HG02938 (cell line): ENCODE results near the gene TNFRSF8.
A peak's percentile ranks its signal among the peaks of the same experiment; 100 is the strongest.
"Not testable (repeated sequence)": the region's sequence is repeated elsewhere in the genome, so short reads cannot be mapped to it uniquely, and the experiment has no call there.

Experiments used
- ATAC-seq: cut with Tn5 transposase; IDR thresholded peaks from one replicate; pipeline ENCODE4 v1.9.1; 2021; ENCODE audit warnings: mild to moderate bottlenecking, moderate library complexity; ENCODE audit not compliant: unreplicated experiment

TNFRSF8 gene

GRCh38 chr1:12038356-12039163 is 24.5 kb upstream of the TNFRSF8 start:
- no peak for ATAC-seq

- ATAC-seq, result no peak
Measured at GRCh38 chr1:12039164-12039525, 24.0 kb upstream of the TNFRSF8 start.

GRCh38 chr1:12039824-12040456 is 23.2 kb upstream of the TNFRSF8 start:
- ATAC-seq, result peak; percentile 43

DNA sequence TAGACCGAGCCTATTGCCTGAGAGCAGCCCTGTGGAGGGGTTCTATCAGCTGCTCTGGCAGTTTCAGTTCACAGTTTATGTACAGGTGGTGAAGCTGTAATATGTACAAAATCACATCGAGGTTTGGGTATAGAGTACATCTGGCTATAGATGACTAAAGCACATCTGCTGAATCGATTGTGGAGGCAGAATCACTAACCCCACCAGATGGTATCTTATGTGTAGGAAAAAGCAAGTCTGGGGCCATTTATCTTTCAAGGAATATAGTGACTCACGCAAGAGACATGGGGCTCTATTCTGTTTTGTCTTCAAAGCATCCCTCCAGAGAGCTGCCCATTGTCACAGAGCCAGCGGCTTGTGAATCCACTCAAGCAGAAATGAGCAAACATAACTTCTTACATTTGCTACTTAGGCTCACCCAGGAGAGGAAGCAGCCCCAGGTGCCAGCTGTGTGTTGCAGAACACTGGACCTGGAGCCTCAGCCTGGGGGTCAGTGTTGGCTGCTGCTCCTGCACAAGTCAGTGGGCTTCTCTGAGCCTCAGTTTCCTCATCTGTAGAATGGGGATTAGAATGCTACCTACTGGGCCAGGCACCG is 22.5 kb upstream of the TNFRSF8 start:
- peak; percentile 81 for ATAC-seq

DNA sequence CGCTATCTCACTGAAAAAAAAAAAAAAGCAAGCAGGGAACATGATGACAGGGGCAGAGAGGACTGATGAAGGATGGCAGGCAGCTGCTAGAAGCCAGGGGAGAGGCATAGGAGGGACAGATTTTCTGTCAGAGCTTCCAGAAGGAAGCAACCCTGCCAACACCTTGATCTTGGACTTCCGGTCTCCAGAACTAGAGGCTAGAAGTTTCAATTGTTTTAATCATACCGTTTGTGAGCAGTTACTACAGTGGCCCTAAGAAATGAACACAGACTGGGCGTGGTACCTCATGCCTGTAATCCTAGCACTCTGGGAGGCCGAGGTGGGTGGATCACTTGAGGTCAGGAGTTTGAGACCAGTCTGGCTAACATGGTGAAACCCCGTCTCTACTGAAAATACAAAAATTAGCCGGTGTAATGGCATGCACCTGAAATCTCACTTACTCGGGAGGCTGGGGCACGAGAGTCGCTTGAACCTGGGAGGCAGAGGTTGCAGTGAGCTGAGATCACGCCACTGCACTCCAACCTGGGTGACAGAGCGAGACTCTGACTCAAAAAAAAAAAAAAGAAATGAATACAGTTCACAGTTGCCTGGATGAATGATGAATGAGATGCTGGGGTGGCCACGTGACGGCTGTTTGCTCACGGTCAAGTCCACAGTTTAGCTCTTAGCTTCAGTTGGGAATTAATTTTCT is 18.8 kb upstream of the TNFRSF8 start:
- ATAC-seq, result not testable (repeated sequence)

DNA sequence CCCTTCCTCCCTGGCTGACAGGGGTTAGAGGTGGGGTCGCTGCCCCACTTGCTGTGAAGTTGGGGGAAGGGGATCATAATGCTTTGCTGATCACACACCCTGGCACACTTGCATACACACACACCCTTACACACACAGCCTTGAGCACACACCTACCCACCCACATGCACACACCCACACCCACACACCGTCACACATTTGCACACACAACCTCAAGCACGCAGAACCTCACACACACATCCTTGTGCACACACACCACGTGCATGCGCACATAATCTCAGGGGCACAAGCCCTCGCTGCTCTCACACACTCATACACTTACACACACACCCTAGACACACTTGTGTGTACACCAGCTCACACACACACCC is 16.4 kb upstream of the TNFRSF8 start:
- no peak for ATAC-seq

- ATAC-seq, result peak; percentile 38
Measured at GRCh38 chr1:12047120-12047876, 15.8 kb upstream of the TNFRSF8 start.

GRCh38 chr1:12048372-12048771 is 14.7 kb upstream of the TNFRSF8 start:
- no peak for ATAC-seq

GRCh38 chr1:12049616-12050015 is 13.5 kb upstream of the TNFRSF8 start:
- ATAC-seq, result no peak

DNA sequence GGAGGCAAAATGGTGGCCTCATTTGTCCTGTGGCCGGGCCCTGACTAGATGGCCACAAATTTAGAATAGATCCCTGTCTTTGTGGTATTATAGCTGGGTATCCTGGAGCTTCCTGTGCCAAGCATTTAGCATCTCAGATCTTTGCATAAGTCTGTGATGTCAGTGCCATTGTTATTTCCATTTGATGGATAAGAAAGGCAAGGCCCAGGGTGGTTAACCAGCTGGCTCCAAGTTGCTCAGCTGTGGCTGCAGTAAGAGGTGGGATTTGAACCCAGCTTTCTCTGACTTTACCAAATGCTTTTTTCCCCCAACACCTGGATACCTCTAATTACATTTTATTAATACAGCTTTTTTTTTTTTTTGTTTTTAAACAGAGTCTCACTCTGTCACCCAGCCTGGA is 11.7 kb upstream of the TNFRSF8 start:
- no peak for ATAC-seq

GRCh38 chr1:12052008-12052573 is 11.0 kb upstream of the TNFRSF8 start:
- peak; percentile 74 for ATAC-seq

DNA sequence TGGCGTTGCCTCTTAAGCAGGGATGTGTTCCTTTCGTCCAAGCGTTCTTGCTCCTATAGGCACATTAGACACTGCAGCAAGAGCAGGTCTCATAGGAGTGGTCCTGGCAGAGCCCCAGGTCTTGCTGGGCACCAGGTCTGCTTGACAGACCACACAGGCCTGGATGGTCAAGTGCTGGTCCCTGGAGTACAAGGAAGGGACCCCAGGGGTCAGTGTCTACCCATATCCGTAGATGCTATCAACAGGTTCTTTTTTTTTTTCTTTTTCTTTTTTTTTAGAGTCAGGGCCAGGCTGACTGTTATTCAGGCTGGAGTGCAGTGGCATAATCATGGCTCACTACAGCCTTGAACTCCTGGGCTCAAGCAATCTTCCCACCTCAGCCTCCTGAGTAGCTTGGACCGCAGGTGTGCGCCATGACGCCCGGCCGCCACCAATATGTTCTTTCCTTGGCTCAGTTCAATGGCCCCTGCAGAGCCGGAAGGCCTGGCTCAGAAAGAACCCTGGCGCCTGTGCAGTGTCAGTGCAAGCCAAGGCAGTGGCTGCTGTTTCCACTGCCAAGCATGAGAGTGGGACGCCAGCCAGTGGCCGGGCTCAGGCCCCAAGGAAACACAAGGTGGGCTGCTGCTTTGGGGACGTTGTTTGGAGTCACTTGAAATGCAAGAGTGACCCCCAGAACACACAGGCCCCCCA is 10.0 kb upstream of the TNFRSF8 start:
- no peak for ATAC-seq

DNA sequence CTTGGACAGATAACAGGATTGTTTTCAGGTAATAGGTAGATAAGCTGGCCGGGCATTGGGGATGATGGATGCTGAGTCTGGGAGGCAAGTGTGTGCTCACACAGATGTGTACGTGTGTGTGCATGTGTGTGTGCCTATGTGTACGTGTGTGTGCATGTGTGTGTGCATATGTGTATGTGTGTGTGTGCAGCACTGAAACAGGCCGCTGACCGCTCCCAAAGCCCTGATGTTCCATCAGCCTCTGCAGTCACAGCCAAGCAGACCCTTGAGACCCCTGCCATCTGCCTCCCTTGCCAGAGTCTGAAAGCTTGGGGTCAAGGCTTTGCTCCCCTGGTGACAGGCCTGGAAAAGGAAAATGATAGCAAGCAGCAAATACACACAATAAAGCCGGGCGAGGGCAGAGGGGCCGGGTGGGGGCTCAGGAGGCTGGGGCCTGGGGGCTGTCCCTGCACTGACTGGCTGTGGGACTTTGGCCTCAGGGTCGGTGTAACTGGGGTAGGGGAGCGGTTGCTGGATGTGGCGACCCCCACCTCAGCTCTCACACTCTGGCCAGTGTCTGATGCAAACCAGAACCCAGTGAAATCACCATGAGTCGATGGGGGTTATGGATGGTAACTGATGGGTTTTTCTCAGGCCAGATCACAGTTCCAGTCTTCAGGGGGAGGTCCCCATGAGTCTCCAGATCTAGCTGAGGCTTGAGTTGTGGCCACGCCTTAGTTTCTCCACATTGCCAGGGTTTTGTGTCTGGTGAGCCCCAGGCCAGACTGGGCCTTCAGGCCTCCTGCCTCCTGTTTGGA is 9.2 kb upstream of the TNFRSF8 start:
- ATAC-seq, result no peak

GRCh38 chr1:12055259-12055658 is 7.8 kb upstream of the TNFRSF8 start:
- ATAC-seq, result no peak

DNA sequence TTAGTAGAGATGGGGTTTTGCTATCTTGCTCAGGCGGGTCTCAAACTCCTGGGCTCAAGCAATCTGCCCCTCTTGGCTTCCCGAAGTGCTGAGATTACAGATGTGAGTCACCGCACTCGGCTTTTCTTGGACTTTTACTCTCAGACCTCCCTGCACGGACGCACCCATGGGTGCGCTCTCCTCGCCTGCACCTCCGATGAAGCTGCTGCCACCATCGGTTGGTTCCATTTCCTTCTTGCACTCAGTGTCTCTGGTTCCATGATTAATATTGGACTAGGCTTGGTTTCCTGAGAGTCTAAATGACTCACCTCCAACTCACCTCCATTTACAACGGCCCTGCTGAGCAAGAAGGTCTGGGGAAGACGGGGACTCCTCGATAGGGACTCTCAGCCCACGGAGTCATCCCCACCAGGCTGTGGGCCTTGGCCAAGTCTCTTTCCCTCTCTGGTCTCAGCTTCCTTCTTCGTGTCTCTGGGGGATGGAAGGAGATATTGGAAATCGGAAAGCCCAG is 6.7 kb upstream of the TNFRSF8 start:
- ATAC-seq, result no peak

DNA sequence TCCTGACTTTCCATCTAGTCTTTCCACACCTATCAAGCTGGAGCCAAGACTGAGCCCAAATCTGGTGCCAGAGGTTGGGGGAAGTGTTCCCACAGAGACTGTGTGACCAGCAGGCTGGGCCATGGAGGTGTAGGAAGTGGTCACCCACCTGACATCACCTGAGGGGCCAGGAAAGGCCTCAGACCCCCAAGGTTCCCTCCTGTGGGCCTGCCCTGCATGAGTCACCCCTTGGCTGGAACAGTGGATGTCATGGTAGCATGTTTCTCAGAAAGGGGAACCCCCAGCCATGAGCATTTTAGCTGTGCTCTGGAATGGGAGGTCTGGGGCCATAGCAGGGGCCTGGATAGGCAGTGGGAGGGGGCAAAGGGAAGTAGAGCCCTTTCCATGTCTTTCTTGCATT is 5.7 kb upstream of the TNFRSF8 start:
- no peak for ATAC-seq

DNA sequence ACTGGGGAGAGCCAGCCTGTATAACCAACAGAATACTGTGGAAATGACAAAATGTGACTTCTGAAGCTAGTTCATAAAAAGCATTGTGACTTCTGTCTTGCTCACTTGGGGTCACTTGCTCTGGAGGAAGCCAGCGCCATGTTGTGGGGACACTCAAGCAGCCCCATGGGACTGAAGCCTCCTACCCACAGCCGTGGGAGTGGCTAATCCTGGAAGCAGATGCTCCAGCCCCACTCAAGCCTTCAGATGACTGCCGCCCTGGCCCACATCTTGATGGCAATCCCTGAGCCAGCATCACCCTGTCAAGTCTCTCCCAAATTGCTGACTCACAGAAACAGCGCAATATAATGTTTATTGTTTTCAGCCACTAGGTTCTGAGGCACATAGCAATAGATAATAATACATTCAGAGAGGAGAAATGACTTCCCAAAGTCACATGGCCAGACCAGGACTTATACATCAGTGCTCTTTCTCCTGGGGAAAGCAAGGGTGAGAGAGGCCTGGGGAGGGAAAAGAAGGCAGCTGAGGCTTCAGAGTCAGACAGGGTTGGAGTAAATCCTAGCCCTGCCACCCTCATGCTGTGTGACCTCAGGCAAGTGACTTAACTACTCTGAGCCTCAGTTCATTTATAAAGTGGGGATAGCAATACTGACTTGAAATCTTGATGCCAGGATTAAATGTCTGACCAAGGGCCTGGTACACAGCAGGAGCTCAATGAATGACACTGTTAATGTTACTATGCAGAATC is 5.0 kb upstream of the TNFRSF8 start:
- no peak for ATAC-seq

DNA sequence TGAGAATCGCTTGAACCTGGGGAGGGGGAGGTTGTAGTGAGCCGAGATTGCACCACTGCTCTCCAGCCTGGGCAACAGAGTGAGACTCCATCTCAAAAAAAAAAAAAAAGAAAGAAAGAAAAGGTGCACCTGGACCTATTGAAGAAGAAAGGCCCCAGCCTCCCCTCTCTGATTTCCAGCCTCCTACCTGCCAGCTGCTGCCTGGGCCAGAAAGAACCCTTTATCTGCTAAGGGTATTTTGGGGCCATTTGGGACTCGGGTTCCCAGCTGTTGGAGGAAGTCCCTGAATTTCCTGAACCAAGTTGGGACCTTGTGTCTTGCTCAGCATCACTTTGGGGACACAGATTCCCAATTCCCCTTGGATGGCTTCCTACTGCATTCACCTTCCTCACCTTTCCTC is 3.9 kb upstream of the TNFRSF8 start:
- no peak for ATAC-seq
